BJ (cell line): Measurements from ENCODE around the gene BCORL1. TPM values are rescaled to one million over a fixed set of nuclear protein-coding genes. Genes with fewer than 3 reads are reported as not detected.

ENCODE experiments used
- CTCF ChIA-PET: fragments of 350-600 bp; formaldehyde crosslinking; extraction: SDS; loops from one replicate; lab custom pipeline; 2021; ENCODE audit warnings: antibody characterized with exemption, inconsistent platforms; lab: Yijun Ruan, JAX
- POLR2A ChIA-PET: fragments of 300-600 bp; sonication (Branson Sonifier 250); formaldehyde crosslinking; extraction: SDS; loops from one replicate; lab custom pipeline; 2021; ENCODE audit warnings: antibody characterized with exemption; lab: Charles Lee
- DNase-seq: peaks from one replicate; pipeline ENCODE4 v3.0.0-alpha.2; 2011; ENCODE audit warnings: low read depth
- H3K27me3 ChIP-seq: 2 replicates; pipeline ENCODE4 v1.6.0; 2011; ENCODE audit warnings: low read length; ENCODE audit not compliant: control insufficient read depth, insufficient read depth
- H3K36me3 ChIP-seq: 2 replicates; pipeline ENCODE4 v1.5.1; 2011; ENCODE audit warnings: low read length; ENCODE audit not compliant: control insufficient read depth, insufficient read depth
- H3K4me3 ChIP-seq: 2 replicates; pipeline ENCODE4 v1.5.1; 2011; ENCODE audit warnings: low read depth, mild to moderate bottlenecking, control low read depth, low read length
- CTCF ChIP-seq: IDR thresholded peaks from 2 replicates; pipeline ENCODE4 v1.5.1; 2011; ENCODE audit warnings: low read depth, mild to moderate bottlenecking, control low read depth, inconsistent platforms, low read length, moderate library complexity; ENCODE audit not compliant: insufficient read depth
- polyA plus RNA-seq: library from polyadenylated mRNA; depleted of rRNA; stranded (reverse); fragments of >200 nt; gene quantifications from 2 replicates; pipeline ENCODE4 v1.2.3, GENCODE V29; 2011

BCORL1 gene
- polyA plus RNA-seq, 1 experiment: 1.5 TPM

GRCh38 chrX:130053236-130053635, 70.8 kb downstream of the BCORL1 start:
- ChIA-PET CTCF (interaction anchor here (0.6 to 2.4 kb wide), 2 partner anchors 15 to 128 kb away, joined by 3 to 12 read pairs; no protein-coding TSS in a partner anchor), POLR2A (no interaction called here)
- no peak overlapping the region for H3K4me3 ChIP-seq
- no peaks in the 10 kb centered on the region for H3K27me3 ChIP-seq
- H3K36me3 ChIP-seq: peaks cover 4% of the 10 kb centered on the region
- no peak for TF ChIP-seq CTCF
- no peak for DNase-seq

GRCh38 chrX:130055103-130055502, 72.7 kb downstream of the BCORL1 start:
- Histone ChIP-seq H3K27me3 (no peaks in the 10 kb centered on the region), H3K36me3 (peaks cover 2% of the 10 kb centered on the region), H3K4me3 (no peak overlapping the region)
- POLR2A ChIA-PET: no interaction called here
- TF ChIP-seq CTCF: 0 out of 2 replicates have a peak, but pooled peaks have one; percentile 18
- CTCF ChIA-PET: interaction anchor here (1.0 to 2.4 kb wide), 3 partner anchors 14 to 130 kb away, joined by 3 to 12 read pairs (median 4); no protein-coding TSS in a partner anchor
- peak; percentile 33 for DNase-seq

GRCh38 chrX:130055899-130056298, 73.5 kb downstream of the BCORL1 start:
- Histone ChIP-seq H3K36me3 (peaks cover 2% of the 10 kb centered on the region; the same call in 1 of the 2 replicates), H3K27me3 (no peaks in the 10 kb centered on the region), H3K4me3 (no peak overlapping the region)
- TF ChIP-seq CTCF: no peak
- DNase-seq: no peak
- ChIA-PET POLR2A (no interaction called here), CTCF (no interaction called here)

GRCh38 chrX:130057209-130057608, 74.8 kb downstream of the BCORL1 start:
- Histone ChIP-seq H3K4me3 (no peak overlapping the region), H3K27me3 (no peaks in the 10 kb centered on the region), H3K36me3 (no peaks in the 10 kb centered on the region; the same call in 1 of the 2 replicates)
- ChIA-PET CTCF (no interaction called here), POLR2A (no interaction called here)
- TF ChIP-seq CTCF: no peak
- DNase-seq: no peak

GRCh38 chrX:130058652-130059051, 76.2 kb downstream of the BCORL1 start:
- CTCF ChIA-PET: no interaction called here
- H3K4me3 ChIP-seq: no peak overlapping the region
- no peak for TF ChIP-seq CTCF
- POLR2A ChIA-PET: no interaction called here
- no peaks in the 10 kb centered on the region for H3K27me3 ChIP-seq
- no peak for DNase-seq
- no peaks in the 10 kb centered on the region for H3K36me3 ChIP-seq
